HG03159 (cell line): ENCODE measurements around the gene SARM1.
"Not testable (repeated sequence)": the region's sequence is repeated elsewhere in the genome, so short reads cannot be mapped to it uniquely, and the experiment has no call there.

Experiments used
- ATAC-seq: cut with Tn5 transposase; IDR thresholded peaks from one replicate; pipeline ENCODE4 v1.9.1; 2021; ENCODE audit warnings: mild to moderate bottlenecking, moderate library complexity; ENCODE audit not compliant: unreplicated experiment

The SARM1 gene

GRCh38 chr17:28371245-28372202, at the start of gene SARM1:
Gene SARM1 (plus strand): TSS chr17:28371694. CDS start chr17:28372033, 339 bp downstream.
- peak; percentile 81 for ATAC-seq

- no peak for ATAC-seq
Observed at GRCh38 chr17:28324267-28324745, 47.2 kb upstream of the SARM1 start.

GRCh38 chr17:28324781-28325180, 46.7 kb upstream of the SARM1 start:
- no peak for ATAC-seq

- ATAC-seq = no peak
Observed at GRCh38 chr17:28325211-28325610, 46.3 kb upstream of the SARM1 start.

GRCh38 chr17:28326114-28326513, 45.4 kb upstream of the SARM1 start:
- ATAC-seq = no peak

GRCh38 chr17:28327031-28327607, 44.4 kb upstream of the SARM1 start:
- ATAC-seq = no peak

GRCh38 chr17:28327709-28328108, 43.8 kb upstream of the SARM1 start:
- no peak for ATAC-seq

- no peak for ATAC-seq
Observed at GRCh38 chr17:28328325-28328724, 43.2 kb upstream of the SARM1 start.

- no peak for ATAC-seq
Observed at GRCh38 chr17:28330671-28331070, 40.8 kb upstream of the SARM1 start.

- ATAC-seq = no peak
Observed at GRCh38 chr17:28331891-28332420, 39.5 kb upstream of the SARM1 start.

GRCh38 chr17:28333083-28333746, 38.3 kb upstream of the SARM1 start:
- no peak for ATAC-seq

GRCh38 chr17:28334171-28334570, 37.3 kb upstream of the SARM1 start:
- ATAC-seq = no peak

GRCh38 chr17:28334666-28335200, 36.8 kb upstream of the SARM1 start:
- peak; percentile 4 for ATAC-seq

GRCh38 chr17:28335201-28335958, 36.1 kb upstream of the SARM1 start, which contains the start of the genes IFT20 and TNFAIP1:
Gene IFT20 (minus strand): TSS chr17:28335472. CDS start chr17:28331985, 3,487 bp downstream.
Gene TNFAIP1 (plus strand): TSS chr17:28335761. CDS start chr17:28339522, 3,761 bp downstream.
- ATAC-seq = peak; percentile 91

- no peak for ATAC-seq
Observed at GRCh38 chr17:28335959-28336871, 35.3 kb upstream of the SARM1 start.

GRCh38 chr17:28338056-28338768, 33.3 kb upstream of the SARM1 start:
- no peak for ATAC-seq

- ATAC-seq = not testable (repeated sequence)
Observed at GRCh38 chr17:28338769-28339212, 32.7 kb upstream of the SARM1 start.

GRCh38 chr17:28339431-28339830, 32.1 kb upstream of the SARM1 start:
- ATAC-seq = no peak
